Activated naive CD4-positive, alpha-beta T cell treated with anti-CD3 and anti-CD28 coated beads, Interleukin-2, amount 50 U/mL, for 24 hours (primary cell): Measurements from ENCODE around the gene UTP4.
A peak's percentile ranks its signal among the peaks of the same experiment; 100 is the strongest.

Experiments used
- H3K27ac Mint-ChIP-seq: one replicate; pipeline ENCODE4 v1.8.0; 2021; ENCODE audit warnings: mild to moderate bottlenecking, mixed read lengths
- H3K27me3 Mint-ChIP-seq: one replicate; pipeline ENCODE4 v1.8.0; 2021; ENCODE audit warnings: mixed read lengths
- H3K36me3 Mint-ChIP-seq: one replicate; pipeline ENCODE4 v1.8.0; 2021; ENCODE audit warnings: mixed read lengths
- H3K4me1 Mint-ChIP-seq: one replicate; pipeline ENCODE4 v1.8.0; 2021; ENCODE audit warnings: mixed read lengths
- H3K4me3 Mint-ChIP-seq: one replicate; pipeline ENCODE4 v1.8.0; 2021; ENCODE audit warnings: mild to moderate bottlenecking, mixed read lengths
- H3K9me3 Mint-ChIP-seq: one replicate; pipeline ENCODE4 v1.8.0; 2021; ENCODE audit warnings: mixed read lengths

The UTP4 gene

GRCh38 chr16:69107316-69107962, 25.0 kb upstream of the UTP4 start:
- peak overlapping the region; percentile 70 for H3K4me3 Mint-ChIP-seq
- peaks cover 9% of the 10 kb centered on the region for H3K36me3 Mint-ChIP-seq
- no peak overlapping the region for H3K27ac Mint-ChIP-seq
- peaks cover 21% of the 10 kb centered on the region for H3K27me3 Mint-ChIP-seq
- no peaks in the 10 kb centered on the region for H3K9me3 Mint-ChIP-seq
- peaks cover 24% of the 10 kb centered on the region for H3K4me1 Mint-ChIP-seq

GRCh38 chr16:69108064-69108904, 24.2 kb upstream of the UTP4 start:
- Mint-ChIP-seq H3K4me3 (no peak overlapping the region), H3K4me1 (peaks cover 24% of the 10 kb centered on the region), H3K27me3 (peaks cover 19% of the 10 kb centered on the region), H3K27ac (no peak overlapping the region), H3K9me3 (no peaks in the 10 kb centered on the region), H3K36me3 (peaks cover 9% of the 10 kb centered on the region)

- Mint-ChIP-seq H3K27me3 (peaks cover 19% of the 10 kb centered on the region), H3K9me3 (no peaks in the 10 kb centered on the region), H3K4me3 (no peak overlapping the region), H3K27ac (no peak overlapping the region), H3K4me1 (peaks cover 24% of the 10 kb centered on the region), H3K36me3 (peaks cover 9% of the 10 kb centered on the region)
Measured at GRCh38 chr16:69108905-69109252, 23.6 kb upstream of the UTP4 start.

- H3K27ac Mint-ChIP-seq: no peak overlapping the region
- peaks cover 19% of the 10 kb centered on the region for H3K27me3 Mint-ChIP-seq
- no peaks in the 10 kb centered on the region for H3K9me3 Mint-ChIP-seq
- peaks cover 22% of the 10 kb centered on the region for H3K4me1 Mint-ChIP-seq
- peak overlapping the region; percentile 36 for H3K4me3 Mint-ChIP-seq
- H3K36me3 Mint-ChIP-seq: peaks cover 9% of the 10 kb centered on the region
Measured at GRCh38 chr16:69109486-69110270, 22.8 kb upstream of the UTP4 start.

- H3K27ac Mint-ChIP-seq: no peak overlapping the region
- peaks cover 16% of the 10 kb centered on the region for H3K27me3 Mint-ChIP-seq
- H3K9me3 Mint-ChIP-seq: no peaks in the 10 kb centered on the region
- H3K4me1 Mint-ChIP-seq: peaks cover 18% of the 10 kb centered on the region
- H3K4me3 Mint-ChIP-seq: no peak overlapping the region
- H3K36me3 Mint-ChIP-seq: peaks cover 9% of the 10 kb centered on the region
Measured at GRCh38 chr16:69110406-69110805, 22.0 kb upstream of the UTP4 start.

GRCh38 chr16:69111216-69111875, 21.1 kb upstream of the UTP4 start:
- H3K27ac Mint-ChIP-seq: no peak overlapping the region
- H3K9me3 Mint-ChIP-seq: no peaks in the 10 kb centered on the region
- H3K27me3 Mint-ChIP-seq: peaks cover 14% of the 10 kb centered on the region
- peaks cover 13% of the 10 kb centered on the region for H3K4me1 Mint-ChIP-seq
- H3K4me3 Mint-ChIP-seq: no peak overlapping the region
- H3K36me3 Mint-ChIP-seq: peaks cover 9% of the 10 kb centered on the region

GRCh38 chr16:69111876-69112230, 20.6 kb upstream of the UTP4 start:
- Mint-ChIP-seq H3K4me3 (no peak overlapping the region), H3K27me3 (peaks cover 14% of the 10 kb centered on the region), H3K4me1 (peaks cover 11% of the 10 kb centered on the region), H3K27ac (no peak overlapping the region), H3K36me3 (peaks cover 9% of the 10 kb centered on the region), H3K9me3 (no peaks in the 10 kb centered on the region)

- Mint-ChIP-seq H3K9me3 (no peaks in the 10 kb centered on the region), H3K27ac (no peak overlapping the region), H3K36me3 (peaks cover 9% of the 10 kb centered on the region), H3K4me3 (no peak overlapping the region), H3K4me1 (peaks cover 6% of the 10 kb centered on the region), H3K27me3 (peaks cover 11% of the 10 kb centered on the region)
Measured at GRCh38 chr16:69112285-69113129, 19.9 kb upstream of the UTP4 start.

GRCh38 chr16:69113216-69113615, 19.2 kb upstream of the UTP4 start:
- no peaks in the 10 kb centered on the region for H3K9me3 Mint-ChIP-seq
- peaks cover 7% of the 10 kb centered on the region for H3K27me3 Mint-ChIP-seq
- peaks cover 9% of the 10 kb centered on the region for H3K36me3 Mint-ChIP-seq
- no peak overlapping the region for H3K27ac Mint-ChIP-seq
- H3K4me3 Mint-ChIP-seq: no peak overlapping the region
- peaks cover 7% of the 10 kb centered on the region for H3K4me1 Mint-ChIP-seq

- H3K27ac Mint-ChIP-seq: no peak overlapping the region
- no peak overlapping the region for H3K4me3 Mint-ChIP-seq
- H3K9me3 Mint-ChIP-seq: no peaks in the 10 kb centered on the region
- H3K36me3 Mint-ChIP-seq: peaks cover 12% of the 10 kb centered on the region
- peaks cover 8% of the 10 kb centered on the region for H3K4me1 Mint-ChIP-seq
- peaks cover 3% of the 10 kb centered on the region for H3K27me3 Mint-ChIP-seq
Measured at GRCh38 chr16:69114346-69114975, 18.0 kb upstream of the UTP4 start.

- H3K27ac Mint-ChIP-seq: no peak overlapping the region
- H3K4me1 Mint-ChIP-seq: peaks cover 8% of the 10 kb centered on the region
- peaks cover 8% of the 10 kb centered on the region for H3K36me3 Mint-ChIP-seq
- no peaks in the 10 kb centered on the region for H3K9me3 Mint-ChIP-seq
- H3K27me3 Mint-ChIP-seq: no peaks in the 10 kb centered on the region
- no peak overlapping the region for H3K4me3 Mint-ChIP-seq
Measured at GRCh38 chr16:69114976-69115355, 17.5 kb upstream of the UTP4 start.

GRCh38 chr16:69115361-69115760, 17.1 kb upstream of the UTP4 start:
- H3K4me3 Mint-ChIP-seq: no peak overlapping the region
- no peaks in the 10 kb centered on the region for H3K27me3 Mint-ChIP-seq
- H3K36me3 Mint-ChIP-seq: peaks cover 8% of the 10 kb centered on the region
- H3K4me1 Mint-ChIP-seq: peaks cover 8% of the 10 kb centered on the region
- no peak overlapping the region for H3K27ac Mint-ChIP-seq
- H3K9me3 Mint-ChIP-seq: no peaks in the 10 kb centered on the region

- H3K9me3 Mint-ChIP-seq: no peaks in the 10 kb centered on the region
- peaks cover 4% of the 10 kb centered on the region for H3K36me3 Mint-ChIP-seq
Measured at GRCh38 chr16:69115837-69116236, 16.6 kb upstream of the UTP4 start.

GRCh38 chr16:69116256-69116875, 16.1 kb upstream of the UTP4 start:
- Mint-ChIP-seq H3K4me1 (peaks cover 8% of the 10 kb centered on the region), H3K27ac (no peak overlapping the region), H3K36me3 (peaks cover 5% of the 10 kb centered on the region), H3K27me3 (no peaks in the 10 kb centered on the region), H3K4me3 (no peak overlapping the region), H3K9me3 (no peaks in the 10 kb centered on the region)

More at GRCh38 chr16:69115837-69116236, 16.6 kb upstream of the UTP4 start:
- H3K4me3 Mint-ChIP-seq: no peak overlapping the region
- peaks cover 8% of the 10 kb centered on the region for H3K4me1 Mint-ChIP-seq
- H3K27ac Mint-ChIP-seq: no peak overlapping the region
- H3K27me3 Mint-ChIP-seq: no peaks in the 10 kb centered on the region
